ENCODE results near the gene OAS3. TPM values are rescaled to one million over a fixed set of nuclear protein-coding genes. Genes with fewer than 3 reads are reported as not detected.
A peak's percentile ranks its signal among the peaks of the same experiment; 100 is the strongest.

The OAS3 gene
- total and polyA plus RNA-seq, 10 of the 15 experiments (the other 5 are each of a cell fraction or from before 2014, with no cell fraction given) = 5.1 to 107 (median 18.0) TPM

- TF ChIP-seq EP300 (IDR thresholded peaks at IDR 0.05; ENCODE audit: borderline replicate concordance in 1 of 2, control insufficient read depth in 1 of 2, low read depth in 2 of 2, low read length in 2 of 2) = peak in 1 of 2 experiments; percentile 36; a peak in 1 of 4 replicates
These were observed 30.7 kb upstream of the OAS3 start (continued) for GRCh38 chr12:112907415-112908157.

- ChIA-PET CTCF (interaction anchor here (1.1 to 5.1 kb wide), 8 partner anchors 8 to 140 kb away, joined by 3 to 31 read pairs (median 8); partner anchors contain the start of gene OAS2), RAD21 (ENCODE audit: unreplicated experiment) (interaction anchor here (0.6 to 5.5 kb wide), 8 partner anchors 16 to 314 kb away, joined by 3 to 47 read pairs (median 18); partner anchors contain the start of genes OAS2 and OAS3), POLR2A (interaction anchor here (1.1 to 5.4 kb wide), 6 partner anchors 9 to 135 kb away, joined by 3 to 69 read pairs (median 6); partner anchors contain the start of gene OAS2), SMC1A (ENCODE audit: uncharacterized antibody, unreplicated experiment) (interaction anchor here (0.9 to 8.0 kb wide), 10 partner anchors 9 to 121 kb away, joined by 3 to 99 read pairs (median 10); partner anchors contain the start of genes OAS2 and OAS3)
- no peak overlapping the region for H2AFZ ChIP-seq (ENCODE audit: control insufficient read depth, low read depth, low read length)
- H3K79me2 ChIP-seq (ENCODE audit: control insufficient read depth, insufficient read depth, low read length) = peaks cover 40% of the 10 kb centered on the region
- H3K36me3 ChIP-seq (ENCODE audit: control insufficient read depth in 2 of 2, insufficient read depth in 2 of 2, low read length in 1 of 2) = peaks cover 0 to 38% of the 10 kb centered on the region in 2 experiments; a peak in 3 of 4 replicates
- TF ChIP-seq CTCF (IDR thresholded peaks at IDR 0.05 in 2 of 3, conservative IDR thresholded peaks at IDR 0.05 in 1 of 3; ENCODE audit: control insufficient read depth in 2 of 3, extremely low read depth in 1 of 3, insufficient read depth in 1 of 3, low read depth in 3 of 3, low read length in 3 of 3) (no peak), REST (IDR thresholded peaks at IDR 0.05; ENCODE audit: low read depth, low read length) (no peak), MLLT1 (IDR thresholded peaks at IDR 0.05) (peak; percentile 78)
- peak overlapping the region; percentile 81 for H3K9ac ChIP-seq (ENCODE audit: control insufficient read depth, insufficient read depth, low read length)
- ATAC-seq (no peak), FAIRE-seq (no peak), DNase-seq (ENCODE audit: low read depth, low spot score) (no peak)
- 93% methylated on average over 12 of the region's 12 CpGs for WGBS (ENCODE audit: insufficient coverage, insufficient replicate concordance, low lambda C conversion rate, missing lambda C conversion rate)
- peak overlapping the region; percentile 93 for H3K27ac ChIP-seq (ENCODE audit: control insufficient read depth, insufficient read depth)
- no peaks in the 10 kb centered on the region for H3K27me3 ChIP-seq (replicated peaks in 1 of 2; ENCODE audit: control insufficient read depth in 2 of 2, insufficient read depth in 2 of 2, low read length in 1 of 2)
- BruUV-seq (replicated peaks) = no TSS peak
- H3K4me1 ChIP-seq (ENCODE audit: control insufficient read depth, insufficient read depth, low read length) = peaks cover 18% of the 10 kb centered on the region
- in situ Hi-C loops (cut with MboI) = no loop called here
- peak overlapping the region; percentile 79 for H3K4me2 ChIP-seq (ENCODE audit: control insufficient read depth, insufficient read depth)
- peaks cover 32% of the 10 kb centered on the region for H3K9me3 ChIP-seq (replicated peaks; ENCODE audit: control insufficient read depth, insufficient read depth, low read length)
- H4K20me1 ChIP-seq (ENCODE audit: control insufficient read depth, insufficient read depth) = no peaks in the 10 kb centered on the region
- peak overlapping the region; percentile 85 for H3K4me3 ChIP-seq
- intact Hi-C loops (cut with micrococcal nuclease; ENCODE audit: unreplicated experiment) = no loop called here
These were observed 29.7 kb upstream of the OAS3 start for GRCh38 chr12:112908548-112908947.
